ENCODE measurements around the gene WDFY2. TPM values are rescaled to one million over a fixed set of nuclear protein-coding genes. Genes with fewer than 3 reads are reported as not detected.
A peak's percentile ranks its signal among the peaks of the same experiment; 100 is the strongest.
"Not testable (repeated sequence)": the region's sequence is repeated elsewhere in the genome, so short reads cannot be mapped to it uniquely, and the experiment has no call there.

The WDFY2 gene
- total RNA-seq, 1 donor from 2014 or later = 6.8 TPM

GRCh38 chr13:51564252-51564651, 20.0 kb upstream of the WDFY2 start:
- Histone ChIP-seq H3K27me3 (ENCODE audit: control insufficient read depth in 3 of 3, insufficient read depth in 3 of 3, low read length in 3 of 3) (no peaks in the 10 kb centered on the region), H3K9me3 (ENCODE audit: control insufficient read depth in 3 of 3, low read length in 3 of 3) (no peaks in the 10 kb centered on the region), H3K4me1 (ENCODE audit: control insufficient read depth in 3 of 3, insufficient read depth in 3 of 3, low read length in 3 of 3) (no peaks in the 10 kb centered on the region), H3K4me3 (ENCODE audit: low read length in 3 of 3) (no peak overlapping the region), H3K36me3 (ENCODE audit: control insufficient read depth in 3 of 3, insufficient read depth in 3 of 3, low read length in 3 of 3) (no peaks in the 10 kb centered on the region), H3K27ac (ENCODE audit: low read depth, low read length) (no peak overlapping the region), H3K9ac (ENCODE audit: low read depth in 1 of 3, low read length in 3 of 3) (no peak overlapping the region)

DNA sequence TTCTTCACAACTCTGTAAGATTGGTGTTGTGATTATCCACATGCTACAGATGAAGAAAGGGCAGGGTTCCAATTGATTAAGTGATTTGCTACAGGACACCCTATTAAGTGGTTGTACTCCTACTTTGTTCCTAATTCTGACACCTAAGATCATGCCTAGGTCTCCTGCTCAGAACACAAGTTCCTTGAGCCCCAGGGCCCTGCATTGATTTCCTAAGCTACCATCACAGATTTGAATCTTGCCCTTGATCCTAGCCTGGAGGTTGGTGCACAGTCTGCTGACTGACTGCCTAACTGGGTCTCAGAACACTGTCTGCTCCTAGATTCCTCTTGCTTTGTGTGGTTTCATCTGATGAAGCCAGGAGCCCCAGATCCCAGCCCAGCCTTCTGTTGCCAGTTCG, 19.6 kb upstream of the WDFY2 start:
- Histone ChIP-seq H3K9me3 (ENCODE audit: control insufficient read depth in 3 of 3, low read length in 3 of 3) (no peaks in the 10 kb centered on the region), H3K27me3 (ENCODE audit: control insufficient read depth in 3 of 3, insufficient read depth in 3 of 3, low read length in 3 of 3) (no peaks in the 10 kb centered on the region), H3K4me3 (ENCODE audit: low read length in 3 of 3) (no peak overlapping the region), H3K9ac (ENCODE audit: low read depth in 1 of 3, low read length in 3 of 3) (no peak overlapping the region), H3K27ac (ENCODE audit: low read depth, low read length) (no peak overlapping the region), H3K4me1 (ENCODE audit: control insufficient read depth in 3 of 3, insufficient read depth in 3 of 3, low read length in 3 of 3) (no peaks in the 10 kb centered on the region), H3K36me3 (ENCODE audit: control insufficient read depth in 3 of 3, insufficient read depth in 3 of 3, low read length in 3 of 3) (no peaks in the 10 kb centered on the region)

DNA sequence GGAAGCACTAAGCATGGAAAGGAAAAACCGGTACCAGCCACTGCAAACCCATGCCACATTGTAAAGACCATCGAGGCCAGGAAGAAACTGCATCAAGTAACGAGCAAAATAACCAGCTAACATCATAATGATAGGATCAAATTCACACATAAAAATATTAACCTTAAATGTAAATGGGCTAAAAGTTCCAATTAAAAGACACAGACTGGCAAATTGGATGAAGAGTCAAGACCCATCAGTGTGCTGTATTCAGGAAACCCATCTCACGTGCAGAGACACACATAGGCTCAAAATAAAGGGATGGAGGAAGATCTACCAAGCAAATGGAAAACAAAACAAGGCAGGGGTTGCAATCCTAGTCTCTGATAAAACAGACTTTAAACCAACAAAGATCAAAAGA, 15.3 kb upstream of the WDFY2 start:
- H3K9ac ChIP-seq (ENCODE audit: low read depth in 1 of 3, low read length in 3 of 3); H3K36me3 ChIP-seq (ENCODE audit: control insufficient read depth in 3 of 3, insufficient read depth in 3 of 3, low read length in 3 of 3); H3K27me3 ChIP-seq (ENCODE audit: control insufficient read depth in 3 of 3, insufficient read depth in 3 of 3, low read length in 3 of 3); H3K27ac ChIP-seq (ENCODE audit: low read depth, low read length); H3K4me3 ChIP-seq (ENCODE audit: low read length in 3 of 3); H3K9me3 ChIP-seq (ENCODE audit: control insufficient read depth in 3 of 3, low read length in 3 of 3); H3K4me1 ChIP-seq (ENCODE audit: control insufficient read depth in 3 of 3, insufficient read depth in 3 of 3, low read length in 3 of 3): not testable (repeated sequence)

DNA sequence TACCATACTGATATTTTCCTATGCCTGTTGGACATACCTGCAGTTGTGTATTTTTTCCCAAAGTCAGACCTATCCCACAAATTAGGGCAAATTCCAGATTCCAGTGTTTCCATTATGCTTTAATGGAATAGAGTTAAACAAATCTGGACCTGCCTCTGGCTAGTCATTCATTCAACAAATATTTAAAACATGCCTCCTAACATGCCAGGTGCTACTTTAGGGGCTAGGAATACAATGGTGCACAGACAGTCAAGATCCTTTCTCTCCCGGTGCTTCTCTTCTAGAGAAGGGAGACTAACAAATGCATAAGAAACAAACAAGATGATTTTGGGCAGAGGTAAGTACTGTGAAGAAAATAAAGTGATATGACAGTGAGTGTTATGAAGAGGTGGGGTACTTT, 7.5 kb upstream of the WDFY2 start:
- Histone ChIP-seq H3K9ac (ENCODE audit: low read depth in 1 of 3, low read length in 3 of 3) (no peak overlapping the region), H3K27ac (ENCODE audit: low read depth, low read length) (no peak overlapping the region), H3K36me3 (ENCODE audit: control insufficient read depth in 3 of 3, insufficient read depth in 3 of 3, low read length in 3 of 3) (no peaks in the 10 kb centered on the region), H3K27me3 (ENCODE audit: control insufficient read depth in 3 of 3, insufficient read depth in 3 of 3, low read length in 3 of 3) (no peaks in the 10 kb centered on the region), H3K9me3 (ENCODE audit: control insufficient read depth in 3 of 3, low read length in 3 of 3) (no peaks in the 10 kb centered on the region), H3K4me1 (ENCODE audit: control insufficient read depth in 3 of 3, insufficient read depth in 3 of 3, low read length in 3 of 3) (no peaks in the 10 kb centered on the region), H3K4me3 (ENCODE audit: low read length in 3 of 3) (no peak overlapping the region)

DNA sequence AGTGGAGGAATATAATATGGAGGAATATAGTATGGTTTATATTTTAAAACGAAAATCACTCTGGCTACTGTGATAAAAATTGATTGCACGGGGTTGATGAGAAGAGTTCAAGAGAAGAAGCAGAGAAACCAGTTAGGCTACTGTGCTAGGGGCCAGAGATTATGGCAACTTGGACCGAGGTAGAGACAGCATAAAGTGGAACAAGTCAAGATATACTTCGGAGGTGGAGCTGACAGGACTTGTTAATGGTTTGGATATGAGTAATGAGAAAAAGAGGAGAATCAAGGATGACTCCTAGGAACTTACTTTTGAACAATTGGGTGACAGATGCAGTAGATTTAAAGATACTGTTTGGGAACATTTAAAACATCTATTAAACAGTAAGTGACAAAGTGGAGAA, 6.6 kb upstream of the WDFY2 start:
- H3K27me3 ChIP-seq (ENCODE audit: control insufficient read depth in 3 of 3, insufficient read depth in 3 of 3, low read length in 3 of 3) = no peaks in the 10 kb centered on the region
- H3K27ac ChIP-seq (ENCODE audit: low read depth, low read length) = no peak overlapping the region
- H3K9ac ChIP-seq (ENCODE audit: low read depth in 1 of 3, low read length in 3 of 3) = no peak overlapping the region
- no peaks in the 10 kb centered on the region for H3K4me1 ChIP-seq (ENCODE audit: control insufficient read depth in 3 of 3, insufficient read depth in 3 of 3, low read length in 3 of 3)
- no peaks in the 10 kb centered on the region for H3K36me3 ChIP-seq (ENCODE audit: control insufficient read depth in 3 of 3, insufficient read depth in 3 of 3, low read length in 3 of 3)
- H3K4me3 ChIP-seq (ENCODE audit: low read length in 3 of 3) = no peak overlapping the region
- H3K9me3 ChIP-seq (ENCODE audit: control insufficient read depth in 3 of 3, low read length in 3 of 3) = no peaks in the 10 kb centered on the region

DNA sequence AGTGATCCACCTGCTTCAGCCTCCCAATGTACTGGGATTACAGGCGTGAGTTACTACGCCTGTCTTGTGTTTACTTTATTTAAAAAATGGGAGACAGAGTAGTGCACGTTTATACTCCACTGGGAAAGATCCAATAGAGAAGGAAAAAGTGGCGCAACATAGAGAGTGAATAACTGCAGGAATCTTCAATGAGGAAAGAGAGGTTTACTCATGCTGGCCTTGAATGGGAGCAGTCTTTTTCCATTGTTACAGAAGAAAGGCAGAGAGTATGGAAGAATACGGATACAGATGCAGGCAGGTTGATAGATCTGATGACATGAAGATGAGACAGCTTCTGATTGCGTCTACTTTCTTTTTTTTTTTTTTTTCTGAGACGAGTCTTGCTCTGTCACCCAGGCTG, 4.6 kb upstream of the WDFY2 start:
- no peaks in the 10 kb centered on the region for H3K36me3 ChIP-seq (ENCODE audit: control insufficient read depth in 3 of 3, insufficient read depth in 3 of 3, low read length in 3 of 3)
- H3K4me3 ChIP-seq (ENCODE audit: low read length in 3 of 3) = no peak overlapping the region
- no peaks in the 10 kb centered on the region for H3K27me3 ChIP-seq (ENCODE audit: control insufficient read depth in 3 of 3, insufficient read depth in 3 of 3, low read length in 3 of 3)
- H3K9me3 ChIP-seq (ENCODE audit: control insufficient read depth in 3 of 3, low read length in 3 of 3) = no peaks in the 10 kb centered on the region
- H3K27ac ChIP-seq (ENCODE audit: low read depth, low read length) = no peak overlapping the region
- no peak overlapping the region for H3K9ac ChIP-seq (ENCODE audit: low read depth in 1 of 3, low read length in 3 of 3)
- H3K4me1 ChIP-seq (ENCODE audit: control insufficient read depth in 3 of 3, insufficient read depth in 3 of 3, low read length in 3 of 3) = peaks cover 4 to 6% (median 5%) of the 10 kb centered on the region in 3 donors

GRCh38 chr13:51581148-51581820, 3.0 kb upstream of the WDFY2 start:
- no peaks in the 10 kb centered on the region for H3K27me3 ChIP-seq (ENCODE audit: control insufficient read depth in 3 of 3, insufficient read depth in 3 of 3, low read length in 3 of 3)
- no peaks in the 10 kb centered on the region for H3K36me3 ChIP-seq (ENCODE audit: control insufficient read depth in 3 of 3, insufficient read depth in 3 of 3, low read length in 3 of 3)
- peaks cover 7 to 15% (median 15%) of the 10 kb centered on the region in 3 donors for H3K4me1 ChIP-seq (ENCODE audit: control insufficient read depth in 3 of 3, insufficient read depth in 3 of 3, low read length in 3 of 3)
- no peak overlapping the region for H3K27ac ChIP-seq (ENCODE audit: low read depth, low read length)
- no peaks in the 10 kb centered on the region for H3K9me3 ChIP-seq (ENCODE audit: control insufficient read depth in 3 of 3, low read length in 3 of 3)
- H3K9ac ChIP-seq (ENCODE audit: low read depth in 1 of 3, low read length in 3 of 3) = no peak overlapping the region
- no peak overlapping the region for H3K4me3 ChIP-seq (ENCODE audit: low read length in 3 of 3)

GRCh38 chr13:51583469-51583874, 790 bp upstream of the WDFY2 start:
- Histone ChIP-seq H3K9me3 (ENCODE audit: control insufficient read depth in 3 of 3, low read length in 3 of 3) (no peaks in the 10 kb centered on the region), H3K9ac (ENCODE audit: low read depth in 1 of 3, low read length in 3 of 3) (peak overlapping the region; percentile 55 to 82 (median 63))

DNA sequence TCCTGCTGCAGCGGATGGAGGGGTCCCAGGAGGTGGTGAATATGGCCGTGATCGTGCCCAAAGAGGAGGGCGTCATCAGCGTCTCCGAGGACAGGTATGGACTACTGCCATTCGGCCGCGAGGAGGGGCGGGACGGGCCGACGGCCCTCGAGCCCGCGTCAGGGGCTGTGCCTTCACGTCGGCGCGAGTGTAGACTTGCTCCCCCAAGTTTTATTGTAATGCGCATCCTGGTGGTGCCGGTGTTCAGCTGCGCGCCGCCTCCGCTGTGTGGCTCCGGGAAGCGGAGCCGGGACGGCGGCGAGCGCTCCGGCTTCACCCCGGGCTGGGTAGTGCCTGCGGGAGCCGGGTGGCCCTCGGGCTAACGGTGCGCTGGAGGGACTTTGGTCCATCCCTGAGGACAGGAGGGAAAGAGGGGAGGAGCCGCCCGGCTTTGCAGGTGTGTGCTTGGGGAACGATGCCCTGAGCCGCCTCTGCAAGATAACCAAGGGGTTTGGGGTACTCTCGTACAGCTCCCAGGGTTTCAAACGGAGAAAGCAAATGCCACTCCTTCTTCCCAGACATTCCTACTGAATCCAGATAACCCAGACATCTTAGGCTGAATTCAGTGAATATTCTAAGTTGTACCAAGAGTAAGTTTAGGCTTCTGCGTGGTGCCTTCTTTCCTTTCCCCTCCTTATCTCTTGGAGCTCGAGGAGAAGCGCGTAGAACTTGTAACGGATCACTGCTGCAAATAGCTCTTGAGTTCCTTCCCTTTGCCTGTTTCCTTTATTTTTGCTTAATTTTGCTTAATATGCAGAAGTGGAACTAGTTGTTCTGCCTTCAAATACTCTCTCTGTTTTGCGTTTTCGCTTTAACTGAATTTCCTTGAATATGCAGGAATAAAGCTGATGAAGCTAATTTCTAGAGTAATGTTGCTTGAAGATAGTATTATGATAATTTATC, 740 bp downstream of the WDFY2 start:
- H3K9me3 ChIP-seq (ENCODE audit: control insufficient read depth in 3 of 3, low read length in 3 of 3) = no peaks in the 10 kb centered on the region
- H3K27ac ChIP-seq (ENCODE audit: low read depth, low read length) = peak overlapping the region; percentile 78
- peak overlapping the region; percentile 78 to 82 (median 79) for H3K9ac ChIP-seq (ENCODE audit: low read depth in 1 of 3, low read length in 3 of 3)
- H3K4me1 ChIP-seq (ENCODE audit: control insufficient read depth in 3 of 3, insufficient read depth in 3 of 3, low read length in 3 of 3) = peaks cover 9 to 18% (median 15%) of the 10 kb centered on the region in 3 donors
- no peaks in the 10 kb centered on the region for H3K36me3 ChIP-seq (ENCODE audit: control insufficient read depth in 3 of 3, insufficient read depth in 3 of 3, low read length in 3 of 3)
- H3K4me3 ChIP-seq (ENCODE audit: low read length in 3 of 3) = peak overlapping the region; percentile 82 to 91 (median 88)
- no peaks in the 10 kb centered on the region for H3K27me3 ChIP-seq (ENCODE audit: control insufficient read depth in 3 of 3, insufficient read depth in 3 of 3, low read length in 3 of 3)

More at GRCh38 chr13:51583469-51583874, 790 bp upstream of the WDFY2 start:
- Histone ChIP-seq H3K36me3 (ENCODE audit: control insufficient read depth in 3 of 3, insufficient read depth in 3 of 3, low read length in 3 of 3) (no peaks in the 10 kb centered on the region), H3K4me3 (ENCODE audit: low read length in 3 of 3) (peak overlapping the region; percentile 71 to 84 (median 82)), H3K27ac (ENCODE audit: low read depth, low read length) (peak overlapping the region; percentile 84), H3K27me3 (ENCODE audit: control insufficient read depth in 3 of 3, insufficient read depth in 3 of 3, low read length in 3 of 3) (no peaks in the 10 kb centered on the region), H3K4me1 (ENCODE audit: control insufficient read depth in 3 of 3, insufficient read depth in 3 of 3, low read length in 3 of 3) (peaks cover 7 to 15% (median 15%) of the 10 kb centered on the region in 3 donors)

DNA sequence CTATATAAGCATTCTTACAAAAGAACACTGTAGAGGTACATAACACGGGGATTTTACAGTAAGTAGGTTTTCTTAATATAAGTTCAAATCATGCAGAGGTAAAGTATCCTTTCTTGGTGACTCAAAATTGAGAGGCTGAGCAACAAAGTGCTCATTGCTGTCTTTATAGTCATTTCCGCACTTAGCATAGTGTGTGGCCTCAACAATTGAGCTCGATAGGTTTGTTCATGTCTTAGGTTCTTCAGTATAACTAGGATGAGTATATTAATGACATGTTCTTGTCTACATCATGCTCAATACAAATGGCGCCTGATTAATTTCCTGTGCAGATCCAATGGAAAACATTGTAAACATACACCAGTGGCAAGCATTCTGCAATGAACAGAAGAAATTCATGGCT, 1.4 kb downstream of the WDFY2 start:
- H3K4me3 ChIP-seq (ENCODE audit: low read length in 3 of 3) = peak overlapping the region; percentile 82 to 91 (median 88)

More for the DNA sequence above, 1.4 kb downstream of the WDFY2 start:
- Histone ChIP-seq H3K4me1 (ENCODE audit: control insufficient read depth in 3 of 3, insufficient read depth in 3 of 3, low read length in 3 of 3) (peaks cover 9 to 18% (median 15%) of the 10 kb centered on the region in 3 donors), H3K27ac (ENCODE audit: low read depth, low read length) (peak overlapping the region; percentile 78), H3K9me3 (ENCODE audit: control insufficient read depth in 3 of 3, low read length in 3 of 3) (no peaks in the 10 kb centered on the region), H3K27me3 (ENCODE audit: control insufficient read depth in 3 of 3, insufficient read depth in 3 of 3, low read length in 3 of 3) (no peaks in the 10 kb centered on the region), H3K9ac (ENCODE audit: low read depth in 1 of 3, low read length in 3 of 3) (peak overlapping the region in 1 of 3 donors; percentile 78), H3K36me3 (ENCODE audit: control insufficient read depth in 3 of 3, insufficient read depth in 3 of 3, low read length in 3 of 3) (no peaks in the 10 kb centered on the region)

Measured in skeletal muscle tissue (tissue), 4 donors.